Omental fat pad (tissue), 4 donors: ENCODE data around the gene SLC6A11. TPM values are rescaled to one million over a fixed set of nuclear protein-coding genes. Genes with fewer than 3 reads are reported as not detected.

Source experiments
- ATAC-seq: fragments of 150-250 bp; one replicate; pipeline ENCODE4 v1.9.1; 2016; ENCODE audit warnings: mild to moderate bottlenecking, moderate library complexity; ENCODE audit not compliant: low FRiP score
- DNase-seq: peaks from one replicate; pipeline ENCODE4 v3.0.0-alpha.2; 2019; ENCODE audit warnings: low spot score
- CTCF ChIP-seq, 3 donors: fragments of 450-650 bp; IDR thresholded peaks; one replicate each; pipeline ENCODE4 v1.5.1; 2016 to 2017; ENCODE audit warnings: antibody characterized with exemption in 3 of 3, mild to moderate bottlenecking in 3 of 3, moderate library complexity in 2 of 3
- total RNA-seq, 4 donors: library from RNA; depleted of rRNA; stranded (reverse); fragments of >200 nt; gene quantifications; one replicate each; pipeline ENCODE4 v1.1.0, GENCODE V29; 2016

Gene SLC6A11
- total RNA-seq, 4 donors from 2014 or later = 0.09 TPM; not detected in 3

GRCh38 chr3:10890665-10891064, 74.6 kb downstream of the SLC6A11 start:
- no peak for DNase-seq
- ATAC-seq = no peak
- TF ChIP-seq CTCF (IDR thresholded peaks at IDR 0.05) = no peak

GRCh38 chr3:10892622-10893021, 76.6 kb downstream of the SLC6A11 start:
- no peak for TF ChIP-seq CTCF (IDR thresholded peaks at IDR 0.05)
- DNase-seq = no peak
- no peak for ATAC-seq

- DNase-seq (no peak), ATAC-seq (no peak)
- TF ChIP-seq CTCF (IDR thresholded peaks at IDR 0.05) = no peak
Observed at GRCh38 chr3:10901296-10901945, 85.4 kb downstream of the SLC6A11 start.

GRCh38 chr3:10907262-10907661, 91.2 kb downstream of the SLC6A11 start:
- ATAC-seq (no peak), DNase-seq (no peak)
- no peak for TF ChIP-seq CTCF (IDR thresholded peaks at IDR 0.05)

GRCh38 chr3:10910367-10910766, 94.3 kb downstream of the SLC6A11 start:
- ATAC-seq (no peak), DNase-seq (no peak)
- no peak for TF ChIP-seq CTCF (IDR thresholded peaks at IDR 0.05)

GRCh38 chr3:10911350-10912002, 95.4 kb downstream of the SLC6A11 start:
- ATAC-seq (no peak), DNase-seq (no peak)
- TF ChIP-seq CTCF (IDR thresholded peaks at IDR 0.05) = no peak

GRCh38 chr3:10912786-10913185, 96.8 kb downstream of the SLC6A11 start:
- TF ChIP-seq CTCF (IDR thresholded peaks at IDR 0.05) = no peak
- DNase-seq (no peak), ATAC-seq (no peak)
